T-helper 1 cell treated with Interleukin-12 subunit alpha and Interleukin-12 subunit beta and Interleukin-4 antibody, amounts not matched to agents 30 μg/mL and 1 μg/mL, for 36 hours (primary cell): Measurements from ENCODE around the gene CTSG.
"Not testable (repeated sequence)": the region's sequence is repeated elsewhere in the genome, so short reads cannot be mapped to it uniquely, and the experiment has no call there.

Experiments used
- H3K27ac Mint-ChIP-seq: one replicate; pipeline ENCODE4 v1.8.0; 2021; ENCODE audit warnings: mild to moderate bottlenecking, mixed read lengths
- H3K27me3 Mint-ChIP-seq: one replicate; pipeline ENCODE4 v1.8.0; 2021; ENCODE audit warnings: low read depth, mixed read lengths
- H3K36me3 Mint-ChIP-seq: one replicate; pipeline ENCODE4 v1.8.0; 2021; ENCODE audit warnings: low read depth, mixed read lengths
- H3K4me1 Mint-ChIP-seq: one replicate; pipeline ENCODE4 v1.8.0; 2021; ENCODE audit warnings: low read depth, mixed read lengths
- H3K4me3 Mint-ChIP-seq: one replicate; pipeline ENCODE4 v1.8.0; 2021; ENCODE audit warnings: mild to moderate bottlenecking, moderate library complexity, mixed read lengths
- H3K9me3 Mint-ChIP-seq: one replicate; pipeline ENCODE4 v1.8.0; 2021; ENCODE audit warnings: mixed read lengths

Gene CTSG

DNA sequence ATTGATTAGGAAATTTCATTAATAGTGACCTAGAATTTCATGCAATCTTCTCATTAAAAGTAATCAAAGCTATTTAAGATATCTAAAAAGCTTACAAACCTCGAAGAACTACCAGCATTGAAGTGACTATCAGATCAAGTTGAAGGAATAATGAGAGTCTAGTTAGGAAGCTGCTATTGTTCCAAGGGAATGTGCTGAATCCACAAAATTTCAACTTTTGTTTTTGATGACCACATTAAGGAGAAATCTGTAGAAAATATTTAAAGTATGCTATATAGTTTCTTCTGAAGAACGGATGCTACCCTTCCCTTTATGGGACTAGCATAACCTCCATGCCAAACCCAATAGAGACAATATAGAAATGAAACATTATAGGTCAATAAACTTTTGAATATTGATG, 2.5 kb upstream of the CTSG start:
- no peaks in the 10 kb centered on the region for H3K4me1 Mint-ChIP-seq
- no peak overlapping the region for H3K27ac Mint-ChIP-seq
- H3K36me3 Mint-ChIP-seq, result no peaks in the 10 kb centered on the region
- H3K4me3 Mint-ChIP-seq, result no peak overlapping the region
- no peaks in the 10 kb centered on the region for H3K9me3 Mint-ChIP-seq
- no peaks in the 10 kb centered on the region for H3K27me3 Mint-ChIP-seq

DNA sequence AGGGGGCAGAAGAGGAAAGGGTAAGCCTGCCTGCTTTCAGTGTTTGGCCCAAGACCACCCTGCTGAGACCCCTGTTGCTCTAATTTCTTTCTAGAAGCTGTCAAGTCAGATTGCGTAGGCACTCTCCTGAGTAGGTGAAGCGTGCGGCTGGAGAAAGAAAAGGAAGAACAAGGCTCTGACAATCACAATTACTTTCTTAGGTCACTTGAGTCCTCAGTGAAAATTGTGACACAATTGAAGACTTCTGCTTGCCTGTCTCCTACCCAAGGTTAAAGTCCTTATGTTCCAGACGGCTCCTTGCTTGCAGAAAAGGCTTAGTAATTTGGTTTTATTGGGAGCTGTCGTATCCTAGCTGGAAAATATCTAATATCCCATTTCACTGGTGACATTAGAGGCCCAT, 721 bp upstream of the CTSG start:
- Mint-ChIP-seq H3K36me3 (no peaks in the 10 kb centered on the region), H3K4me3 (no peak overlapping the region), H3K4me1 (no peaks in the 10 kb centered on the region), H3K27me3 (no peaks in the 10 kb centered on the region), H3K9me3 (no peaks in the 10 kb centered on the region), H3K27ac (no peak overlapping the region)

DNA sequence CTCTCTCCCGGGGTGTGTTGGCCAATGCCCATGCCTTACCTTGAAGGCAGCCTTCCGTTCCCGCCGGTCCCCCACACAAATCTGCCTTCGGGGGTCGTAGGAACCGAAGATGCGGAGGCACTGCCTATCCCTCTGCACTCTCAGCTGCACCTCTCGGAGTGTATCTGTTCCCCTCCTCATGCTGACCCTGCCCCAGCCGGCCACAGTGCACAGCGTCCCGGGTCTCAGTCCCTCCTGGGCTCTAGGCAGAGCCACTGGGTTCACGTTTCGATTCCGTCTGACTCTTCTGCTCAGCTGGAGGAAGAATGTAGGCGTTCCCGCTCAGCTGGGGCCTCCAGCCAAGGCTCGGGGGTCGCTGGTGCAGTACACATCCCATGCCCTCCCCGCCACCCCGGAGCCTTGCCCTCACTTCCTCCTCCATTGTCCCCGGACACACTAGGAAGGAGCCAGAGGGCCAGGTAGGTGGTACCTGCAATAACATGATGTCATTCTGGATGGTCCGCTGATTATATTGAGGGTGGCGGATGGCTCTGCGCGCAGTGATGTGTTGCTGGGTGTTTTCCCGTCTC, 1.8 kb downstream of the CTSG start:
- no peak overlapping the region for H3K27ac Mint-ChIP-seq
- H3K36me3 Mint-ChIP-seq, result no peaks in the 10 kb centered on the region
- H3K4me3 Mint-ChIP-seq, result no peak overlapping the region
- H3K4me1 Mint-ChIP-seq, result no peaks in the 10 kb centered on the region
- peaks cover 9% of the 10 kb centered on the region for H3K27me3 Mint-ChIP-seq
- peaks cover under 1% of the 10 kb centered on the region for H3K9me3 Mint-ChIP-seq

DNA sequence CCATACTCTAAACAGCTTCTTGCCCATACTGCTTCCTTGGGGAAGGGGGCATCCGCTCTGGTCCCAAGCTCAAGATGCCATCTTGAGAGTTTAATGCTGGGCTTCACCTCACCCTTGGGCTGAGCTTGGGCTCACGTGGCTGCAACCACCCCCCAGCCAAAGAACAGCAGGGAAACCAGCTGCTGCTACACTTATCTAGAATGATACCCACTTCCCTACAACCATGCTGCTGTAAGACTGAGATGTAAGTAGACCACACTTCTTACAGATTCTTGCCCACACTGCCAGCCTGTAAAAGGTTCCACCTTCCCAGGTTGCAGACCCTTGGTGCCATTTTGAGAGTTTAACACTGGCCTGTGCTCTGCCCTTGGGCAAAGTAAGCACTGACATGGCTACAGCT, 9.7 kb downstream of the CTSG start:
- no peaks in the 10 kb centered on the region for H3K36me3 Mint-ChIP-seq
- no peaks in the 10 kb centered on the region for H3K4me1 Mint-ChIP-seq
- H3K9me3 Mint-ChIP-seq, result peaks cover 36% of the 10 kb centered on the region
- H3K27ac Mint-ChIP-seq, result no peak overlapping the region
- peaks cover 17% of the 10 kb centered on the region for H3K27me3 Mint-ChIP-seq
- H3K4me3 Mint-ChIP-seq, result no peak overlapping the region

DNA sequence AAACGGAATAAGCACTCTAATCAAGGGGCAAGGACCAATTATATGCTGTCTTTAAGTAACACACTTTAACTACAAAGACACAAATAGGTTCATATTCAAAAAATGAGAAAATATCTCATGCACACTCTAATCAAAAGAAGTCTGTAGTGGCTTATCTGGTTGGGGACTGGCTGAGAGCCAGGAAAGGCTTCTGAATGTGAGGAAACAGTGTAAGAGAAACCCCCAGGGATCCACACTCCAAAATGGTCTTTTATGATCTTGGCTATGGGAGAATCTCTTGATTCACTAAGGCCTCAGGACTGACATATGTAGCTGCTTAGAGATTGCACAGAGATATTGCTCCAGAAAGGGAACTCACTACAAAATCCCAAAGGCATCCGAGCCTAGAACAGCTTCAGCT, 10.3 kb downstream of the CTSG start:
- Mint-ChIP-seq H3K27ac (no peak overlapping the region), H3K36me3 (no peaks in the 10 kb centered on the region), H3K4me3 (no peak overlapping the region), H3K4me1 (no peaks in the 10 kb centered on the region), H3K27me3 (peaks cover 17% of the 10 kb centered on the region), H3K9me3 (peaks cover 36% of the 10 kb centered on the region)

DNA sequence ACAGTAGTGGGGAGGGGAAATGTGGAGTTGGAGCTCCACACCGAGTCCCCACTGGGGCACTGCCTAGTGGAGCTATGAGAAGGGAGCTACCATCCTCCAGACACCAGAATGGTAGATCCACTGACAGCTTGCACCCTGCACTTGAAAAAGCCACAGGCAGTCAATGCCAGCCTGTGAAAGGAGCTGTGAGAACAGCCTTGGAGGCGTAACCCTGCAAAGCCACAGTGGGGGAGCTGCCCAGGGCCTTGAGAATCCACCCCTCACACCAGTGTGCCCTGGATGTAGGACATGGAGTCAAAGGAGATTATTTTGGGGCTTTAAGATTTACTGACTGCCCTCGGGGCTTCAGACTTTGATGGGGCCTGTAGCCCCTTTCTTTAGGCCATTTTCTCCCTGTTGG, 12.5 kb downstream of the CTSG start:
- peaks cover 4% of the 10 kb centered on the region for H3K27me3 Mint-ChIP-seq
- peaks cover 31% of the 10 kb centered on the region for H3K9me3 Mint-ChIP-seq
- no peaks in the 10 kb centered on the region for H3K4me1 Mint-ChIP-seq
- H3K4me3 Mint-ChIP-seq, result no peak overlapping the region
- no peaks in the 10 kb centered on the region for H3K36me3 Mint-ChIP-seq
- no peak overlapping the region for H3K27ac Mint-ChIP-seq

DNA sequence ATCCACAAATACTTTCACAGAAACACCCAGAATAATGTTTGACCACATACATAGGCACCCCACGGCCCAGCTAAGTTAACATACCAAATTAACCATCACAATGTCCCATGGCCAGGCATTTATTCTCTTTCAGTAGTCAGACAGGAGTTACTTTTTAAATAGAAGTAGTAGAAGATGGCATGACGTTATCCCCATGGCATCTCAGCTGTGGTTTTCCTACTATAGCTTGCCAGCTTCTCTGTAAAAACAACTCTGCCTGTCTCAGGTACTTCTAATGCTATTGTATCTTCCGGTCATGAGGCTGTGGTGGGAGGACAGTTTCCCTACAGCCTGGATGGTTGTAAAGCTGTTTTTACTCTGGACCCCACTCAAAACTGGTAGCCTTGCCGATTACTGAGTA, 19.3 kb downstream of the CTSG start:
- Mint-ChIP-seq H3K4me1 (no peaks in the 10 kb centered on the region), H3K9me3 (peaks cover 8% of the 10 kb centered on the region), H3K27me3 (peaks cover 4% of the 10 kb centered on the region), H3K4me3 (no peak overlapping the region), H3K27ac (no peak overlapping the region), H3K36me3 (no peaks in the 10 kb centered on the region)

DNA sequence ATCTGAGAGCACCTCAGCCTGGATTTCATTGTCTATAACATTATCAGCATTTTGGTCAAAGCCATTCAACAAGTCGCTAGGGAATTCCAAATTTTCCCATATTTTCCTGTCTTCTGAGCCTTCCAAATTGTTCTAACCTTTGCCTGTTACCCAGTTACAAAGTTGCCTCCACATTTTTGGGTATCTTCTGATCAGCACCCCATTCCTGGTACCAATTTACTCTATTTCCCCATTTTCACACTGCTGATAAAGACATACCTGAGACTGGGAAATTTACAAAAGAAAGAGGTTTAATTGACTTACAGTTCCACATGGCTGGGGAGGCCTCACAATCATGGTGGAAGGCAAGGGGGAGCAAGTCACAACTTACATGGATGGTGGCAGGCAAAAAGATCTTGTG, 27.0 kb downstream of the CTSG start:
- H3K36me3 Mint-ChIP-seq, H3K4me1 Mint-ChIP-seq, H3K27me3 Mint-ChIP-seq, H3K27ac Mint-ChIP-seq, H3K4me3 Mint-ChIP-seq: not testable (repeated sequence)
- H3K9me3 Mint-ChIP-seq, result peaks cover 40% of the 10 kb centered on the region

DNA sequence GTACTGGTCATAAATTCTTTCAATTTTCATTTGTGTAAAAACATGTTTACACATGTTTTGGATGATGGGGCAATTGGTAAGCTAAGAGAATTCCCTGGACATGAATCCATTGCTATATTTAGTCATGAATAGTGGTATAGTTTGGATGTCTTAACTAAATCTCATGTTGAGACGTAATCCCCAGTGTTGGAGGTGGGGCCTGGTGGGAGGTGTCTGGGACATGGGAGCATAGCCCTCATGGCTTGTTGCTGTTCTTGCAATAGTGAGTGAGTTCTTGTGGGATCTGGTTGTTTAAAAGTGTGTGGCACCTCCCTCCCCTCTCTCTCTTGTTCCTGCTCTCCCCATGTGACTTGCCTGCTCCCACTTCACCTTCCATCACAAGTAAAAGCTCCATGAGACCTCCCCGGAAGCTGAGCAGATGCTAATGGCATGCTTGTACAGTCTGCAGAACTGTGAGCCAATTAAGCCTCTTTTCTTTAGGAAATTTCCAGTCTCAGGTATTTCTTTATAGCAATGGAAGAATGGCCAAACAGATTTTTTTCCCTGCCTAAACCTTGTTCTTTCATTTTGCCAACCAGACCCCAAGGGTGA, 33.6 kb downstream of the CTSG start:
- Mint-ChIP-seq H3K9me3 (peaks cover 19% of the 10 kb centered on the region), H3K27me3 (no peaks in the 10 kb centered on the region), H3K36me3 (no peaks in the 10 kb centered on the region), H3K4me1 (no peaks in the 10 kb centered on the region), H3K4me3 (no peak overlapping the region), H3K27ac (no peak overlapping the region)

DNA sequence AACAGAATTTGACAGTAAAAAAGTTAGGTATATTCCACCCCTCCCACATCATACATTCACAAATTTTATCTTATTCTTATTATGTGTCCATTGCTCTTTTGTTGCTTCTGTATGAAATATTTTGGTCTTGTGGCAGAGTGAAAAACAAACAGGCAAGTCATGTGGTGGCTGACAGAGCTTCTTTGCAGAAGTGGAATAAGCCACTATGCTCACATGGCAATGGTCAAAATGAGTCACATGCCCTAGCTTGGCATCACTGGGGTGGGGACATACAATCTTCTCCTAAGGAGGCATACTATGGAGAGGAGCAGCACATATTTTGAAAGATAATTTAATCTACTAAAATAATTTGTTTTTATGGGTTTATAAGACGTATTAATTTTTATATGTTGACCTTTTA, 40.3 kb downstream of the CTSG start:
- peaks cover 1% of the 10 kb centered on the region for H3K9me3 Mint-ChIP-seq
- peaks cover 3% of the 10 kb centered on the region for H3K4me1 Mint-ChIP-seq
- H3K4me3 Mint-ChIP-seq, result no peak overlapping the region
- no peak overlapping the region for H3K27ac Mint-ChIP-seq
- H3K36me3 Mint-ChIP-seq, result no peaks in the 10 kb centered on the region
- no peaks in the 10 kb centered on the region for H3K27me3 Mint-ChIP-seq

DNA sequence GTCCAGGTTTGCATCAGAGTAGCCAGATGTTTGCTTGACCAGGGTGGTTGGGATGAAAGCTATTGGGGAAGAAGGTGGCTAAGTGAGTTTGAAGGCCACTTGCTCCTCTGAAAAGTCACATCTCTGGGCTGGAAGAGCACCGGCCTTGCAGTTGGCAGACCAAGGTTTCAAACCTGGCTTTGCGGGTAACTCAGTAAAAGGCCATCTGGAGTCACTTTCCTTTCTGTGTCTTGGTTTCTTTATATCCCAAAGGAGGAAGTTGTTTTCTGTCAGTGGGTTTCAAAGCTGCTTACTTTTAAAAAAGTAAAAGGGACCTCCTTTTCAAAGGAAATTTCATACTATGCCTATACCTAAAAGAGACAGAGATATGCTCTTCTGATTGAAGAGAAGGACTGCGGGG, 41.8 kb downstream of the CTSG start:
- Mint-ChIP-seq H3K9me3 (no peaks in the 10 kb centered on the region), H3K27ac (no peak overlapping the region), H3K4me1 (peaks cover 3% of the 10 kb centered on the region), H3K4me3 (no peak overlapping the region), H3K27me3 (no peaks in the 10 kb centered on the region), H3K36me3 (no peaks in the 10 kb centered on the region)

DNA sequence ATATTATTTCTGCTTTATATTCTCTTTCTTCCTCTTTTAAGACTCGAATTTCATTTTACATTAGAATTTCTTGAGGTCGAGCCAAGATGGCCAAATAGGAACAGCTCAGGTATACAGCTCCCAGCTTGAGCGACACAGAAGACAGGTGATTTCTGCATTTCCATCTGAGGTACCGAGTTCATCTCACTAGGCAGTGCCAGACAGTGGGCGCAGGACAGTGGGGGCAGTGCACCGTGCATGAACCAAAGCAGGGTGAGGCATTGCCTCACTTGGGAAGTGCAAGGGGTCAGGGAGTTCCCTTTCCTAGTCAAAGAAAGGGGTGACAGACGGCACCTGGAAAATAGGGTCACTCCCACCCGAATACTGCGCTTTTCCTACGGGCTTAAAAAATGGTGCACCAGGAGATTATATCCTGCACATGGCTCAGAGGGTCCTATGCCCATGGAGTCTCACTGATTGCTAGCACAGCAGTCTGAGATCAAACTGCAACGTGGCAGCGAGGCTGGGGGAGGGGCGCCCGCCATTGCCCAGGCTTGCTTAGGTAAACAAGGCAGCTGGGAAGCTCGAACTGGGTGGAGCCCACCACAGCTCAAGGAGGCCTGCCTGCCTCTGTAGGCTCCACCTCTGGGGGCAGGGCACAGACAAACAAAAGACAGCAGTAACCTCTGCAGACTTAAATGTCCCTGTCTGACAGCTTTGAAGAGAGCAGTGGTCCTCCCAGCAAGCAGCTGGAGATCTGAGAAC, 50.0 kb downstream of the CTSG start:
- not testable (repeated sequence) for H3K4me1 Mint-ChIP-seq, H3K27ac Mint-ChIP-seq
- H3K27me3 Mint-ChIP-seq, result peaks cover 15% of the 10 kb centered on the region

More for the DNA sequence above, 50.0 kb downstream of the CTSG start:
- H3K36me3 Mint-ChIP-seq, H3K4me3 Mint-ChIP-seq, H3K9me3 Mint-ChIP-seq: not testable (repeated sequence)
